Gastroesophageal sphincter (tissue), 4 donors: ENCODE data around the gene KCNH8. TPM values are rescaled to one million over a fixed set of nuclear protein-coding genes. Genes with fewer than 3 reads are reported as not detected.

Experiments
- ATAC-seq: fragments of 150-250 bp; one replicate; pipeline ENCODE4 v1.9.1; 2016; ENCODE audit warnings: mild to moderate bottlenecking, moderate library complexity
- H3K27ac ChIP-seq, 4 donors: fragments of 200-600 bp; sonication (generic) in 3 of 4; 1 replicate in 3 of 4; 2 replicates in 1 of 4; pipeline ENCODE4 v1.5.1; 2016 to 2019
- H3K27me3 ChIP-seq: fragments of 200-600 bp; sonication (generic); one replicate; pipeline ENCODE4 v1.5.1; 2019
- H3K36me3 ChIP-seq, 2 donors: fragments of 200-600 bp; sonication (generic); one replicate each; pipeline ENCODE4 v1.5.1; 2019; ENCODE audit warnings: control low read depth in 1 of 2
- H3K4me1 ChIP-seq, 3 donors: fragments of 200-600 bp; sonication (generic); 1 replicate in 2 of 3; 2 replicates in 1 of 3; pipeline ENCODE4 v1.5.1; 2016 to 2019; ENCODE audit warnings: control low read depth in 2 of 3
- H3K4me3 ChIP-seq, 2 donors: fragments of 200-600 bp; sonication (generic); one replicate each; pipeline ENCODE4 v1.5.1; 2019; ENCODE audit warnings: mild to moderate bottlenecking in 1 of 2, moderate library complexity in 1 of 2
- H3K9me3 ChIP-seq, 3 donors: fragments of 200-600 bp; sonication (generic); one replicate each; pipeline ENCODE4 v1.5.1; 2017 to 2019; ENCODE audit warnings: control low read depth in 2 of 3
- EP300 ChIP-seq: sonication (generic); formaldehyde crosslinking; IDR thresholded peaks from one replicate; pipeline ENCODE4 v1.6.1; 2017; ENCODE audit warnings: antibody characterized with exemption, mild to moderate bottlenecking
- POLR2A ChIP-seq, 2 donors: fragments of 450-650 bp; IDR thresholded peaks; one replicate each; pipeline ENCODE4 v1.6.1; 2017; ENCODE audit warnings: antibody characterized with exemption in 2 of 2, mild to moderate bottlenecking in 2 of 2, moderate library complexity in 1 of 2
- POLR2AphosphoS5 ChIP-seq: sonication (generic); formaldehyde crosslinking; IDR thresholded peaks from one replicate; pipeline ENCODE4 v1.6.1; 2017; ENCODE audit warnings: antibody characterized with exemption
- WGBS, 2 donors: methylation state at CpG; one replicate each; pipeline ENCODE4 v1.1.5; 2018; ENCODE audit warnings: low coverage in 1 of 2; 5-methylcytosine and 5-hydroxymethylcytosine counted together
- total RNA-seq, 4 donors: library from RNA; depleted of rRNA; stranded (reverse); fragments of >200 nt; gene quantifications; one replicate each; pipeline ENCODE4 v1.1.0, GENCODE V29; 2016
- TF ChIP-seq, protein P1 (sequence below), 4 experiments: fragments of 200-600 bp in 2 of 4; fragments of 450-650 bp in 2 of 4; sonication (generic) in 1 of 4; IDR thresholded peaks; one replicate each; pipeline ENCODE4 v1.5.1; 2017 to 2019; ENCODE audit warnings: antibody characterized with exemption in 4 of 4, mild to moderate bottlenecking in 2 of 4, moderate library complexity in 2 of 4

Gene KCNH8
- total RNA-seq, 4 donors from 2014 or later = 0.19 to 0.62 (median 0.40) TPM; not detected in 1

GRCh38 chr3:19399356-19399755, 251.0 kb downstream of the KCNH8 start:
- 77 to 100% methylated on average over 1 of the region's 1 CpG for WGBS, 2 donors
- no peaks in the 10 kb centered on the region for H3K36me3 ChIP-seq
- no peaks in the 10 kb centered on the region for H3K27me3 ChIP-seq
- H3K9me3 ChIP-seq = no peaks in the 10 kb centered on the region
- ATAC-seq = no peak
- no peak for TF ChIP-seq EP300
- TF ChIP-seq POLR2AphosphoS5 = no peak
- TF ChIP-seq, protein P1, sequence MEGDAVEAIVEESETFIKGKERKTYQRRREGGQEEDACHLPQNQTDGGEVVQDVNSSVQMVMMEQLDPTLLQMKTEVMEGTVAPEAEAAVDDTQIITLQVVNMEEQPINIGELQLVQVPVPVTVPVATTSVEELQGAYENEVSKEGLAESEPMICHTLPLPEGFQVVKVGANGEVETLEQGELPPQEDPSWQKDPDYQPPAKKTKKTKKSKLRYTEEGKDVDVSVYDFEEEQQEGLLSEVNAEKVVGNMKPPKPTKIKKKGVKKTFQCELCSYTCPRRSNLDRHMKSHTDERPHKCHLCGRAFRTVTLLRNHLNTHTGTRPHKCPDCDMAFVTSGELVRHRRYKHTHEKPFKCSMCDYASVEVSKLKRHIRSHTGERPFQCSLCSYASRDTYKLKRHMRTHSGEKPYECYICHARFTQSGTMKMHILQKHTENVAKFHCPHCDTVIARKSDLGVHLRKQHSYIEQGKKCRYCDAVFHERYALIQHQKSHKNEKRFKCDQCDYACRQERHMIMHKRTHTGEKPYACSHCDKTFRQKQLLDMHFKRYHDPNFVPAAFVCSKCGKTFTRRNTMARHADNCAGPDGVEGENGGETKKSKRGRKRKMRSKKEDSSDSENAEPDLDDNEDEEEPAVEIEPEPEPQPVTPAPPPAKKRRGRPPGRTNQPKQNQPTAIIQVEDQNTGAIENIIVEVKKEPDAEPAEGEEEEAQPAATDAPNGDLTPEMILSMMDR (IDR thresholded peaks at IDR 0.05) = no peak
- TF ChIP-seq POLR2A (IDR thresholded peaks at IDR 0.05) = no peak
- H3K27ac ChIP-seq = no peak overlapping the region
- H3K4me3 ChIP-seq = no peak overlapping the region
- no peaks in the 10 kb centered on the region for H3K4me1 ChIP-seq

DNA sequence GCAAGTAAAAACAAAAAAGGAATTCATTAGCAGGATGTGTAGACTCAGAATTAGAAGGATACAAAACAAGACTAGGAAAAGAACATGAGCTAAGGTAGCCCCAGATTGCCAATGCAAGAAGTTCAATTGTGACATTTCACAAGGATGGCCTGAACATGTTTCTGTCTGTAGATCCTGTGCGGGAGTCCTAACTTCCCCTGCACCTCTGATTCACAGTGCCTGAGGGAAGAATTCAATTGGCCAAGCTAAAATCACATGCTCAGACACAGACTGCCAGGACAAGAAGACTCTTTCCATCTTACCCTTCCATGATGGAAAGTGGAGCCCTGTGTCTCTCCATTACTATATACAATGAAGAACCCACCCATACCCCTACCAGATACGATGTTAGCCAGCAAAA, 251.5 kb downstream of the KCNH8 start:
- no peaks in the 10 kb centered on the region for H3K4me1 ChIP-seq
- 48 to 85% methylated on average over 2 of the region's 2 CpGs for WGBS, 2 donors
- no peak for ATAC-seq
- H3K27me3 ChIP-seq = no peaks in the 10 kb centered on the region
- no peak for TF ChIP-seq EP300
- TF ChIP-seq, protein P1 (IDR thresholded peaks at IDR 0.05) = no peak
- TF ChIP-seq POLR2AphosphoS5 = no peak
- no peak for TF ChIP-seq POLR2A (IDR thresholded peaks at IDR 0.05)
- no peaks in the 10 kb centered on the region for H3K36me3 ChIP-seq
- no peak overlapping the region for H3K4me3 ChIP-seq
- no peak overlapping the region for H3K27ac ChIP-seq
- no peaks in the 10 kb centered on the region for H3K9me3 ChIP-seq

DNA sequence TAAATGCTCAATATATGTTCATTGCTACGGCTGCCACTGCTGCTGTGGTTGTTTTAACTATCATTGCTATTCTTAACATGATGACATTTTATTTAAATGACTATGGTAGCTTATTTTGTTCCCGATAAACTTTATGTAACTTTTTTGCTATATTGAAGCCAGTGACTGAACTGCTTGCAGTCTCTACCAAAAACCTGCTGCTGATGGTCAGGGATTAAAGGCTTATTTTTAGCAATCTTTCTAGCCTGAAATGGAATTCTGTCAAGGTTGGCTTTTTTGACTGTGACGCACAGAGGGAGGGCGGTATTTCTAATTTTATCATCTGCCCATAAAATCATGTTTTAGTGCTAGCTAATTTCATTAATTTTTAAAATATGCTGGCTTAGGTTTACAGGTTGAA, 271.8 kb downstream of the KCNH8 start:
- Histone ChIP-seq H3K9me3 (no peaks in the 10 kb centered on the region), H3K36me3 (no peaks in the 10 kb centered on the region), H3K27me3 (no peaks in the 10 kb centered on the region), H3K27ac (peak overlapping the region in 1 of 4 donors; percentile 39), H3K4me3 (no peak overlapping the region), H3K4me1 (no peaks in the 10 kb centered on the region)
- WGBS, 2 donors = 40 to 43% methylated on average over 4 of the region's 4 CpGs
- TF ChIP-seq POLR2AphosphoS5 = no peak
- TF ChIP-seq, protein P1 (IDR thresholded peaks at IDR 0.05) = no peak
- no peak for ATAC-seq

GRCh38 chr3:19425825-19426224, 277.5 kb downstream of the KCNH8 start:
- 63 to 91% methylated on average over 1 of the region's 1 CpG for WGBS, 2 donors
- Histone ChIP-seq H3K9me3 (no peaks in the 10 kb centered on the region), H3K36me3 (no peaks in the 10 kb centered on the region), H3K4me3 (no peak overlapping the region), H3K27me3 (no peaks in the 10 kb centered on the region), H3K4me1 (no peaks in the 10 kb centered on the region), H3K27ac (no peak overlapping the region)
- TF ChIP-seq POLR2AphosphoS5 = no peak
- ATAC-seq = no peak

- H3K27me3 ChIP-seq = no peaks in the 10 kb centered on the region
- no peak for ATAC-seq
- WGBS, 2 donors = 64% methylated on average over 1 of the region's 1 CpG; no CpG with 5 or more reads in 1 of the 2 donors
Measured at GRCh38 chr3:19427422-19428149, 279.3 kb downstream of the KCNH8 start.

More at GRCh38 chr3:19427422-19428149, 279.3 kb downstream of the KCNH8 start:
- TF ChIP-seq EP300 (no peak), POLR2A (IDR thresholded peaks at IDR 0.05) (no peak), POLR2AphosphoS5 (no peak)
- TF ChIP-seq, protein P1 (IDR thresholded peaks at IDR 0.05) = no peak
- Histone ChIP-seq H3K27ac (no peak overlapping the region), H3K9me3 (no peaks in the 10 kb centered on the region), H3K4me3 (no peak overlapping the region), H3K36me3 (no peaks in the 10 kb centered on the region), H3K4me1 (peaks cover 0 to 7% (median 0%) of the 10 kb centered on the region in 3 donors)
